ENCODE data around the gene SF1. TPM values are rescaled to one million over a fixed set of nuclear protein-coding genes. Genes with fewer than 3 reads are reported as not detected.
A peak's percentile ranks its signal among the peaks of the same experiment; 100 is the strongest.

The SF1 gene
- total RNA-seq, 1 donor from 2014 or later = 687 TPM

DNA sequence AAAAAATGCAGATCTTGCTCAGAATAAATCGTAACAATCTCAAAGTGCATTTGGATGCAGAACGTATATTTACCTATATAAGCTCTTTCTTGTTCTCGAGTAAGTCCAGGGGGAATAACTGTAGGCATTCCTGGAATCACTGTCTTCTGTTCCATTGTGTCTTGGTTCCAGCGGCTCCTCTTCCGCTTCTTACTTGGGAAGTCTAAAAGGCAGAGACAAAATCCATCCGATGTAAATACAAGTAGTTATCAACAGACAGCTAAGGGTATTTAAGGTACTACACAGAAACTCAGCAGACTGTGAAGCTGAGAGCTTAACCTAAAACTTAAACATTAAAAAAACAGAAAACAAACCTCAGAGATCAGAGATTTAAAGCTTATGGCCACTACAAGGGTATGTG lies 1.9 kb downstream of the SF1 start:
- peaks cover 83% of the 10 kb centered on the region for H3K4me1 Mint-ChIP-seq
- DNase-seq (no peak), ATAC-seq (ENCODE audit: low read depth) (no peak)
- CTCF ChIA-PET = interaction anchor here (0.8 to 2.2 kb wide), 4 partner anchors 8 to 87 kb away, joined by 3 to 11 read pairs (median 6); no protein-coding TSS in a partner anchor
- H3K9me3 Mint-ChIP-seq = no peaks in the 10 kb centered on the region
- POLR2A ChIA-PET = interaction anchor here (1.1 to 6.5 kb wide), 5 partner anchors 10 to 77 kb away, joined by 3 to 197 read pairs (median 6); partner anchors contain the start of gene RASGRP2
- TF ChIP-seq, protein P1, sequence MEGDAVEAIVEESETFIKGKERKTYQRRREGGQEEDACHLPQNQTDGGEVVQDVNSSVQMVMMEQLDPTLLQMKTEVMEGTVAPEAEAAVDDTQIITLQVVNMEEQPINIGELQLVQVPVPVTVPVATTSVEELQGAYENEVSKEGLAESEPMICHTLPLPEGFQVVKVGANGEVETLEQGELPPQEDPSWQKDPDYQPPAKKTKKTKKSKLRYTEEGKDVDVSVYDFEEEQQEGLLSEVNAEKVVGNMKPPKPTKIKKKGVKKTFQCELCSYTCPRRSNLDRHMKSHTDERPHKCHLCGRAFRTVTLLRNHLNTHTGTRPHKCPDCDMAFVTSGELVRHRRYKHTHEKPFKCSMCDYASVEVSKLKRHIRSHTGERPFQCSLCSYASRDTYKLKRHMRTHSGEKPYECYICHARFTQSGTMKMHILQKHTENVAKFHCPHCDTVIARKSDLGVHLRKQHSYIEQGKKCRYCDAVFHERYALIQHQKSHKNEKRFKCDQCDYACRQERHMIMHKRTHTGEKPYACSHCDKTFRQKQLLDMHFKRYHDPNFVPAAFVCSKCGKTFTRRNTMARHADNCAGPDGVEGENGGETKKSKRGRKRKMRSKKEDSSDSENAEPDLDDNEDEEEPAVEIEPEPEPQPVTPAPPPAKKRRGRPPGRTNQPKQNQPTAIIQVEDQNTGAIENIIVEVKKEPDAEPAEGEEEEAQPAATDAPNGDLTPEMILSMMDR (IDR thresholded peaks at IDR 0.05) = no peak
- no peaks in the 10 kb centered on the region for H3K27me3 Mint-ChIP-seq
- H3K4me3 Mint-ChIP-seq = peak overlapping the region; percentile 90
- peak overlapping the region; percentile 87 for H3K27ac Mint-ChIP-seq
- peaks cover 63% of the 10 kb centered on the region for H3K36me3 Mint-ChIP-seq (ENCODE audit: low read depth)
- intact Hi-C loops (cut with micrococcal nuclease) = loop anchor here (2.0 to 10.0 kb wide), 3 partner anchors 14 to 532 kb away; partner anchors contain the start of genes FKBP2, PPP1R14B and SYVN1

DNA sequence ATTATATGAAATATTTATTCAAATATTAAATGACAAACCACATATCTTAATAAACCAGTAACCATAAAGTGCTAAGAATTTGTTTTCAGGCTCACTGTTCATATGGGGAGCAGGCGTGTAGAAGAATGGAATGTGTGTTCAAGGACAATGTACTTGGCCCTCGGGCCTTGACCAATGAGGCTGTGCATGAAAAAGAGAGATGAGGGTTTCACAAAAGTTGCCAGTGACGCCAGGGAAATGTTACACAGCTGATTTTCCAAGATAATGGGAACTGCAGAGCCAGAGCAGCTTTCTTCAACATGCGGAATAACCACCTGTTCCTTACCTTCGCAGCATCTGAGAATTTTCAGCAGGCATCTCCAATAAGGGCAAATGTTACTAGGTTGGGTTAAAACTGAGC lies 4.2 kb downstream of the SF1 start:
- TF ChIP-seq, protein P1 (IDR thresholded peaks at IDR 0.05) = no peak
- ChIA-PET POLR2A (interaction anchor here (0.5 to 6.5 kb wide), 4 partner anchors 11 to 558 kb away, joined by 3 to 197 read pairs (median 40); partner anchors contain the start of genes CCDC88B and RASGRP2), CTCF (interaction anchor here (0.7 to 1.4 kb wide), 4 partner anchors 9 to 86 kb away, joined by 3 read pairs; no protein-coding TSS in a partner anchor)
- Mint-ChIP-seq H3K27me3 (no peaks in the 10 kb centered on the region), H3K9me3 (no peaks in the 10 kb centered on the region), H3K36me3 (ENCODE audit: low read depth) (peaks cover 86% of the 10 kb centered on the region), H3K4me1 (peaks cover 83% of the 10 kb centered on the region), H3K4me3 (no peak overlapping the region), H3K27ac (peak overlapping the region; percentile 59)
- intact Hi-C loops (cut with micrococcal nuclease) = loop anchor here (10.0 kb wide), 1 partner anchor 529 kb away; the partner anchor contains the start of genes FKBP2 and PPP1R14B
- no peak for ATAC-seq (ENCODE audit: low read depth)
- DNase-seq = no peak

DNA sequence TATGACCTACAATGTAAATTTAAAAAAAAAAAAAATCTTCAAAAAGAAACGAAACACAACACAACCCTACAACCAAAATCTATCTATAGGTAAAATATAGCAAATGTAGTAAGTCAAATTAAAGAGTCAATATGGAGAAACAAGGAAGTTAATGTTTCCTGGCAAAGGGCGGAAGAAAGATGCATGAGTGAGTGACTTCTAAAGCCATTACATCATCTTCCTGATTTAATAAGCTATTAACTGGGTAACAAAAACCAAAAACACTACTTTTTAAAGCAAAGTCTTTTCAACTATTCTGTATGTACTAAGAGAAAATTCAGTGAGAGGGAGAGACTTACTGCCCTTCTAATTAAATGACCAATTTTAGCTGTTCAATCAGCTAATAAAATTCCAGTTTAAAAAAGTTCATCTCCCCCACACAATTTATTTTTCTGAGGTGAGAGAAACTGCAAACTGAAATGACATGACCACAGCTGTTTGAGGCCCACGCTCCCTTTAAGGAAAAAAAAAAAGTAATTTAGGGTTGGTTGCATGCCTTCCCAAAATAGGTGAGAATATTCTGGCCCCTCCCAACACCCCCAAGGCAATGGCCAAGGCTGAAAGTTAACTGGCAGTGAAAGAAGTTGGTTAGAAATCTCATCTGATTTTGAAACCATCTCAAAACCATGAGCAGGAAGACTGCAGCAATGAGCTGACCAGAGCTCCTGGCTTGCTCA lies 5.9 kb downstream of the SF1 start:
- intact Hi-C loops (cut with micrococcal nuclease) = loop anchor here (1.0 to 10.0 kb wide), 3 partner anchors 8 to 528 kb away; partner anchors contain the start of genes FKBP2 and PPP1R14B
- ChIA-PET CTCF (interaction anchor here (0.7 to 2.1 kb wide), 9 partner anchors 15 to 486 kb away, joined by 3 to 8 read pairs (median 4); partner anchors contain the start of genes CDC42BPG, EHD1 and RASGRP2), POLR2A (interaction anchor here (0.6 to 4.1 kb wide), 31 partner anchors 9 to 1931 kb away, joined by 3 to 130 read pairs (median 4); partner anchors contain the start of genes EHBP1L1, FAU, MAP4K2 and MEN1)
- TF ChIP-seq, protein P1 (IDR thresholded peaks at IDR 0.05) = no peak
- no peak for DNase-seq
- Mint-ChIP-seq H3K27me3 (no peaks in the 10 kb centered on the region), H3K27ac (peak overlapping the region; percentile 92), H3K4me3 (peak overlapping the region; percentile 80), H3K36me3 (ENCODE audit: low read depth) (peaks cover 98% of the 10 kb centered on the region), H3K4me1 (peaks cover 96% of the 10 kb centered on the region), H3K9me3 (no peaks in the 10 kb centered on the region)
- peak; percentile 48 for ATAC-seq (ENCODE audit: low read depth)

DNA sequence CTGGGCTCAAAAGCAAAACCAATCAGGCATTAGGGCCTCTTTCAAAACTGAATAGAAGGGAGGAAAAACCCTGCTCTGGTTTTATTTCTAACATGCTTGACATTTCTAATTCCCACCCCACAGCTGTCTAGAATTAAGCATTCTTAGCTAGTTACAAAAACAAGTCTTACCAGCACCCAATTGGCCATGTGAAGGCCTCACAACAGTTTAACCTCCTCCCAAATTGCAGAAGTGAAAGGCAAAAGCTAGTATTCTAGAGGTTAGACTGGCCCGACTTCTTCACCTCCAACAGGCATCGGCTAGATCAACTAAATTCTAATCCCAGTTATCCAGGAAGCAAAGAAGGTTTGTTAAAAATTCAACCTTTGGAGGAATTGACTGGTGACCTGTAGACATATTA lies 6.5 kb downstream of the SF1 start:
- peak overlapping the region; percentile 80 for H3K4me3 Mint-ChIP-seq
- no peaks in the 10 kb centered on the region for H3K27me3 Mint-ChIP-seq
- POLR2A ChIA-PET = interaction anchor here (0.6 to 4.1 kb wide), 27 partner anchors 9 to 1931 kb away, joined by 3 to 130 read pairs (median 4); partner anchors contain the start of genes CATSPERZ, EHBP1L1, FAU and MAP4K2
- TF ChIP-seq, protein P1 (IDR thresholded peaks at IDR 0.05) = no peak
- H3K27ac Mint-ChIP-seq = peak overlapping the region; percentile 92
- no peak for DNase-seq
- intact Hi-C loops (cut with micrococcal nuclease) = loop anchor here (1.0 to 10.0 kb wide), 3 partner anchors 8 to 527 kb away; partner anchors contain the start of genes FKBP2 and PPP1R14B
- peaks cover 98% of the 10 kb centered on the region for H3K36me3 Mint-ChIP-seq (ENCODE audit: low read depth)
- no peaks in the 10 kb centered on the region for H3K9me3 Mint-ChIP-seq
- H3K4me1 Mint-ChIP-seq = peaks cover 96% of the 10 kb centered on the region
- ATAC-seq (ENCODE audit: low read depth) = peak; percentile 87
- CTCF ChIA-PET = interaction anchor here (1.0 to 2.1 kb wide), 9 partner anchors 9 to 323 kb away, joined by 3 to 8 read pairs (median 4); partner anchors contain the start of genes CDC42BPG, EHD1 and RASGRP2

Data from activated B cell treated with CpG ODN at 0.5 μM for 24 hours (primary cell).